D721Med (cell line): ENCODE measurements around the gene LRMDA.

Source experiments
- DNase-seq: peaks from one replicate; pipeline ENCODE4 v3.0.0; 2011; ENCODE audit warnings: low spot score; ENCODE audit not compliant: insufficient read length
- FAIRE-seq: peaks from 2 replicates; lab custom pipeline; 2011; peaks lifted over from hg19 to GRCh38; lab: Jason Lieb, UNC
- CTCF ChIP-seq: IDR thresholded peaks from 2 replicates; pipeline ENCODE4 v1.5.1; 2012; ENCODE audit warnings: mild to moderate bottlenecking, control low read depth; ENCODE audit not compliant: insufficient read depth; ENCODE audit errors: missing control alignments

LRMDA gene

DNA sequence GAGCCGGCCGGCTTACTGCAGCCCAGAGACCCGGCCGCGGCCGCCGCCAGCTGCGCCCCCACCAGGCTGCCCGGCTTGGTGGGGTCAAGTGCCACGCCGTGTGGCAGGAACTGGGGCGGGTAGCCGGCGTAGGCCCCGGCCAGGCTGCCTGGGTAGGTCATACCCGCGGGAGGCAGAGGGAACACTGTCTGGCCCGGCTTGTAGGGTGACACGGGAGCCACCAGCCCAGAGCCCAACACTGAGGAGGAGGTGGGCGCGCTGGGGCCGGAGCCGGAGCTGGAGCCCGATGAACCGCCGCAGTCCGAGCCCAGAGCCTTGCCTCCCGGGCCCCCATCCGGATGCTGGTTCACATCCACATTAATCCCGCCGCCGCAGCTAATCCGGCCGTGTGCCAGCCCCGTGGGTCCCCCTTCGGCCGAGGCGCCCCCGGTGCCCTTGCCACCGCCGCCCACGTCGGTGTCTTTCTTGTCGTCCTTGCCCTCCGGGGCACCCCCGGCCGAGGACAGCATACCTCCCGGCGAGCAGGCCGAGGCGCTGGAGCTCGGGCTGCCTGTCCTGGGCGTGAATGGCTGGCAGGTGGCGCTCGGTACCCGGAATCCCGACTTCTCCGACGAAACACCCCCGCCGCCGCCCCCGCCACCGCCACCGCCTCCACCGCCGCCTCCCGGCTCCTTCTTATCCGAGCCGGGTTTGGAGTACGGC lies 31.8 kb upstream of the LRMDA start:
- DNase-seq (no peak), FAIRE-seq (no peak)
- peak; percentile 46 for TF ChIP-seq CTCF

DNA sequence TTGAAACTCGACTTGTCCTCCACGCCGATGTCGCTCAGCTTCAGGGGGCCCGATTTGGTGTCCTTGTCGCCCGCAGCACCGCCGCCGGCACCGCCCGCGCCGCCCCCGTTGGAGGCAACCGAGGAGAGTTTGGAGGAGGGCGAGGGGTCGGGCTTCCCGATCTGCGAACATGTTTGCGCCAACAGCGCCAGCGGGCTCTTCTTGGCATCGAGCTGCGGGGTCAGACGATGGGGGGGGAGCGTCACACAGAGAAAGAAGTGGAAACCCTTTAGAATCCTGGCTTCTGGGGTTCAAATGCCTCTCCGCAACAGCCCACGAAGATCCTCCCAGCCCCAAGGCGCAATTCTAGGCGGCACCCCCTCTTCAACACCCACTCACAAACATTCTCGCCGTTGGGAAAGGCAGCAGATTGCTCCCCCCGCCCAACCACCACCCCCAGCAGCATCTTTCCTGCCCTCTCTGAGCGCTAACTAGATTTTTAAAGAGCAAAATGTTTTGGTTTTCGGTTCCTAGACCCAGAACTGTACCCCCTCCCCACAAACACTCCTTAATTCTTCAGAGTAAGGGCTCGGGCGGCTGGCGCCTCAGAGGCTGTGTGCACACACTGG lies 31.2 kb upstream of the LRMDA start:
- FAIRE-seq = no peak
- TF ChIP-seq CTCF = no peak
- no peak for DNase-seq

GRCh38 chr10:75400771-75401568 lies 30.5 kb upstream of the LRMDA start:
- DNase-seq = no peak
- FAIRE-seq = no peak
- TF ChIP-seq CTCF = no peak

GRCh38 chr10:75401569-75402485 lies 29.6 kb upstream of the LRMDA start, which contains the start of gene ZNF503:
ZNF503 (minus strand) TSS chr10:75401764; CDS start chr10:75401419, 345 bp downstream.
- no peak for FAIRE-seq
- DNase-seq = peak; percentile 89
- no peak for TF ChIP-seq CTCF

DNA sequence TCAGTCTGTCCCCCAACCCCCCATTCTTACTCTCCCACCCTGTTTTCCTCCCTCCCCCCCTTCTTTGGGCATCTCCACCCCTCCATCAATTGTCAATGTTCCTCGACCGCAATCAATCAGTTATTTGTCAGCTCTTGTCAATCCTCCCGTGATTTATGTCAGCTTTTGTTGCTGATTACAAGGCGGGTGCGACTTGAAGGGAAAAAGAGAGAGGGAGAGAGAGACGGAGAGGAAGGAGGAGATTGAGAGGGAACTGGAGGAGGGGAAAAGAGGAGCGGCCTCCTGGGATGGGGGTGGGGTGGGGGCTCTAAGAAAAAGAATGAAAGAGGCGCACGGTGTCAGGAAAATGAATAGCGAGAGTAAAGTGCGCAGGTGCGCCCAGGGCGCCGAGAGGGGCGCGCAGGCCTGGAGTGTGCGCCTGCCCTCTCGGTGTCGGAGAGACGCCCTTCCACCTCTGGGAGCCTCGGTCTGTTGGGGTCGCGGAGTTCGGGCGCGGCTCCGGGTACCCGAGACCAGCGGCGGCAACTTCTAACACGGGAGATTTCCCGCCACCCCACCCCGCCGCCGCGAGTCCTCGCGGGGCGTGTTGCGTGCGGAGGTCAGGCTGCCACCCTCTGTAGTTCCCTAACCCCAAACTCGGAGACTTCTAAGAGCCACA lies 28.8 kb upstream of the LRMDA start:
- no peak for TF ChIP-seq CTCF
- no peak for FAIRE-seq

More for the DNA sequence above, 28.8 kb upstream of the LRMDA start:
- no peak for DNase-seq
